ENCODE data around the gene AKR1C2. TPM values are rescaled to one million over a fixed set of nuclear protein-coding genes. Genes with fewer than 3 reads are reported as not detected.

Gene AKR1C2
- total and polyA plus RNA-seq, 9 of the 15 experiments (the other 6 are each of a cell fraction or from before 2014, with no cell fraction given): 13.8 to 74.0 (median 30.5) TPM

- TF ChIP-seq ZNF609 (CRISPR knock-in tag; IDR thresholded peaks at IDR 0.05; ENCODE audit: borderline replicate concordance) (no peak), KHSRP (IDR thresholded peaks at IDR 0.05) (no peak), RBBP5 (IDR thresholded peaks at IDR 0.05; ENCODE audit: borderline replicate concordance, insufficient read depth, low read length, poor library complexity, severe bottlenecking) (peak; percentile 88), ZNF668 (CRISPR knock-in tag; IDR thresholded peaks at IDR 0.05) (no peak), EP400 (IDR thresholded peaks at IDR 0.05) (peak; percentile 36; the same call in 1 of the 2 replicates), KLF10 (CRISPR knock-in tag; IDR thresholded peaks at IDR 0.05) (no peak), CREM (IDR thresholded peaks at IDR 0.05; ENCODE audit: low read depth) (peak; percentile 55; the same call in 1 of the 2 replicates), ZFPM2 (CRISPR knock-in tag; IDR thresholded peaks at IDR 0.05) (no peak), SFPQ (IDR thresholded peaks at IDR 0.05; ENCODE audit: low read depth, low read length) (no peak), PHTF2 (CRISPR knock-in tag; IDR thresholded peaks at IDR 0.05) (no peak), RFX7 (CRISPR knock-in tag; IDR thresholded peaks at IDR 0.05) (no peak), DLX4 (CRISPR knock-in tag; IDR thresholded peaks at IDR 0.05) (no peak), MTA1 (IDR thresholded peaks at IDR 0.05; ENCODE audit: borderline replicate concordance) (0 out of 2 replicates have a peak, but pooled peaks have one; percentile 43)
Observed at GRCh38 chr10:4981722-4982471, 21.8 kb downstream of the AKR1C2 start (continued).

Data from K562 (cell line).